ENCODE measurements around the gene UBALD2. TPM values are rescaled to one million over a fixed set of nuclear protein-coding genes. Genes with fewer than 3 reads are reported as not detected.

The UBALD2 gene
- total RNA-seq, 2 donors from 2014 or later = 77.1 to 90.1 TPM

DNA sequence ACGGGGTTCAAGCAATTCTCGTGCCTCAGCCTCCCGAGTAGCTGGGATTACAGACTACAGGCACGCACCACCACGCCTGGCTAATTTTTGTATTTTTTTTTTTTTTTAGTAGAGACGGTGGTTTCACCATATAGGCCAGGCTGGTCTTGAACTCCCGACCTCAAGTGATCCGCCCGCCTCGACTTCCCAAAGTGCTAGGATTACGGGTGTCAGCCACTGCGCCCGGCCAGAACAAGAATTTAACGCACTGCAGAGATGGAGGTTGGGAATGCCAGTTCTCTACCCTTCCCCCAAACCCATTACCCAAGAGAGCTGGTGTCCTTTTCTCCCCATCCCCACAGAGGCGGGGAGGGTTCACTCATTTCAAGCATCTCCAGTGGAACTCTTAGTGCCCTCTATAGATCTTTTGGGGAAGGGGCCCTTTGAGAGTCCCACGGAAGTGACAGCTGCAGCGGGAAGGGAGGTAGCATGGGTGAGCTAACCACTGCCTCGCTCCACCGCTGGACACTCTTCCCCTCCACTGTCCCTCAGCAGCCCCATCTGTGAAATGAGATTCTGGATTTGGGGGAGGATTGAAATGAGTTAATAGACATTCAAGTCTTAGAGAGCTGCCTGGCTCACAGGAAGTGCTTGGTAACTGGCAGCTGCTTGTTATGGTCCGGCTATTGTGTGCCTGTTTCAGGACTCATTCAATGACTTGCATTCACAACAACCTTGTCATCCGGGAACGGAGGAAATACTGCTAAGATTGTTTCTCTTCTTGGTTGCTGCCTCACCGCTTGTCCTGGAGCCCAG is 3.5 kb upstream of the UBALD2 start:
- H3K27ac ChIP-seq = peak overlapping the region; percentile 92
- no peaks in the 10 kb centered on the region for H3K36me3 ChIP-seq
- no peaks in the 10 kb centered on the region for H3K27me3 ChIP-seq
- peak overlapping the region in 1 of 2 donors; percentile 83 for H3K9ac ChIP-seq (ENCODE audit: low read depth in 2 of 2, low read length in 2 of 2)
- no peak for DNase-seq
- H3K9me3 ChIP-seq = no peaks in the 10 kb centered on the region
- peaks cover 36% of the 10 kb centered on the region for H3K4me1 ChIP-seq
- no peak overlapping the region for H3K4me3 ChIP-seq
- intact Hi-C loops (cut with DNase I) = no loop called here
- TF ChIP-seq, protein P1, sequence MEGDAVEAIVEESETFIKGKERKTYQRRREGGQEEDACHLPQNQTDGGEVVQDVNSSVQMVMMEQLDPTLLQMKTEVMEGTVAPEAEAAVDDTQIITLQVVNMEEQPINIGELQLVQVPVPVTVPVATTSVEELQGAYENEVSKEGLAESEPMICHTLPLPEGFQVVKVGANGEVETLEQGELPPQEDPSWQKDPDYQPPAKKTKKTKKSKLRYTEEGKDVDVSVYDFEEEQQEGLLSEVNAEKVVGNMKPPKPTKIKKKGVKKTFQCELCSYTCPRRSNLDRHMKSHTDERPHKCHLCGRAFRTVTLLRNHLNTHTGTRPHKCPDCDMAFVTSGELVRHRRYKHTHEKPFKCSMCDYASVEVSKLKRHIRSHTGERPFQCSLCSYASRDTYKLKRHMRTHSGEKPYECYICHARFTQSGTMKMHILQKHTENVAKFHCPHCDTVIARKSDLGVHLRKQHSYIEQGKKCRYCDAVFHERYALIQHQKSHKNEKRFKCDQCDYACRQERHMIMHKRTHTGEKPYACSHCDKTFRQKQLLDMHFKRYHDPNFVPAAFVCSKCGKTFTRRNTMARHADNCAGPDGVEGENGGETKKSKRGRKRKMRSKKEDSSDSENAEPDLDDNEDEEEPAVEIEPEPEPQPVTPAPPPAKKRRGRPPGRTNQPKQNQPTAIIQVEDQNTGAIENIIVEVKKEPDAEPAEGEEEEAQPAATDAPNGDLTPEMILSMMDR (IDR thresholded peaks at IDR 0.05) = no peak

DNA sequence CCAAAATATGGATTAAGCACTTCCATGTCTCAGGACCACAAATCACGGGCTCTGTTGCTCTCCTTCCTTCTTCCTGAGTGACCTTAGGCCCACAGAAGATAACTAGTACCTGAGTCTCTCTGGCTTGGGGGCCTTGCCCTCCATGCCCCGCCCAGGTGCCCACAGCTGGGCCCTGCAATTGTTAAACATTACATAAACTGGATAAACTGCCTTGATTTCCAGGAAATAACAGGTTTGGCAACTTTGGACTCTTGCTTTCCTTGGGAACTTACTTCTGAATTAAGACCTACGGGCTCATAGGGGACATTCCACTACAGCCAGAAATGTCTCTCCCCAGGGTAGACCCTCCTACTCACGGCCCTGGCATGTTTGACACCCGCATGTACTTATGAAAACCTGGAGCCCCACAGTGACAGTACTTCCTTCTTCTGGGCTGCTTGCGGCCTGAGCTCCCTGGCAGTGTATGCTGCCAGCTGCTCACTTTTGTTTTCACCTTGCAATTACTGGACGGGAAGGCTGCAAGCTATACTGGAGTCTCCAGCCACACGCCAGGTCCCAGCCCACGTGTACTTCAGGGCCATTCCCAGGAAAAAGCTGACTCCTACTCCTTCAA is 2.3 kb upstream of the UBALD2 start:
- TF ChIP-seq, protein P1 (IDR thresholded peaks at IDR 0.05) = no peak
- H3K4me3 ChIP-seq = peak overlapping the region; percentile 4
- H3K9ac ChIP-seq (ENCODE audit: low read depth in 2 of 2, low read length in 2 of 2) = peak overlapping the region; percentile 65 to 83
- peaks cover 43% of the 10 kb centered on the region for H3K4me1 ChIP-seq
- peak; percentile 82 for DNase-seq
- no peaks in the 10 kb centered on the region for H3K27me3 ChIP-seq
- no peaks in the 10 kb centered on the region for H3K9me3 ChIP-seq
- intact Hi-C loops (cut with DNase I) = no loop called here
- H3K36me3 ChIP-seq = no peaks in the 10 kb centered on the region
- peak overlapping the region; percentile 92 for H3K27ac ChIP-seq

DNA sequence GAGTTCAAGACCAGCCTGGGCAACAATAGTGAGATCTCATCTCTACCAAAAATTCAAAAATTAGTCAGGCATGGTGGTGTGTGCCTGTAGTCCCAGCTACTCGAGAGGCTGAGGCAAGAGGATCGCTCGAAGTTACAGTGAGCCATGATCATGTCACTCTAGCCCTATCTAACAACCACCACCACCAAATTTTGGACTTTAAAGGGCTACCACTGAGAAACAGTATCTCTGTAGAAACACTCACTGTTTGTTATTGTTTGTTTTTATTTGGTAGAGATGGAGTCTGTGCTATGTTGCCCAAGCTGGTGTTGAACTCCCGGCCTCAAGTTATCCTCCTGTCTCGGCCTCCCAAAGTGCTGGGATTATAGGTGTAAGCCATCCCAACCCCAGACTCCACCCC is 1.3 kb upstream of the UBALD2 start:
- H3K36me3 ChIP-seq = no peaks in the 10 kb centered on the region
- H3K4me1 ChIP-seq = peaks cover 47% of the 10 kb centered on the region
- peak overlapping the region in 1 of 2 donors; percentile 83 for H3K9ac ChIP-seq (ENCODE audit: low read depth in 2 of 2, low read length in 2 of 2)
- no peaks in the 10 kb centered on the region for H3K27me3 ChIP-seq
- DNase-seq = no peak
- peak overlapping the region; percentile 92 for H3K27ac ChIP-seq
- H3K9me3 ChIP-seq = no peaks in the 10 kb centered on the region
- TF ChIP-seq, protein P1 (IDR thresholded peaks at IDR 0.05) = no peak
- intact Hi-C loops (cut with DNase I) = no loop called here
- H3K4me3 ChIP-seq = no peak overlapping the region

DNA sequence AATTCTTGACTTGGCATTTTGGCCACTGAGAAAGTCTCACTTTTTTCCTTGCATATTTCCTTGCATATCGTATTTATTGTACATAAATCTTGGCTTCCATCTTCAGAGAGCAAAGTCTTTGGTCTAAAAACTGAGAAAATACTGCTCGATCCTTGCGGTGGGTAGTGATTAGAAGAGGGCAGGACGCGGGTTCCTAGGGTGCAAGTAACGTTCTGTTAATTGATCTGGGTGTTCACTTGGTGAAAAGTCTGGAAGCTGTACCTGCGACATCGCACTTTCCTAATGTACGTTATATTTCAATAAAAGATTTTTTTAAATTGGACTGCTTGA is 758 bp upstream of the UBALD2 start:
- no peaks in the 10 kb centered on the region for H3K27me3 ChIP-seq
- H3K4me1 ChIP-seq = peaks cover 47% of the 10 kb centered on the region
- DNase-seq = no peak
- TF ChIP-seq, protein P1 (IDR thresholded peaks at IDR 0.05) = no peak
- H3K27ac ChIP-seq = peak overlapping the region; percentile 92
- no peak overlapping the region for H3K4me3 ChIP-seq
- intact Hi-C loops (cut with DNase I) = no loop called here
- H3K9me3 ChIP-seq = no peaks in the 10 kb centered on the region
- H3K36me3 ChIP-seq = no peaks in the 10 kb centered on the region
- H3K9ac ChIP-seq (ENCODE audit: low read depth in 2 of 2, low read length in 2 of 2) = peak overlapping the region; percentile 31 to 83

DNA sequence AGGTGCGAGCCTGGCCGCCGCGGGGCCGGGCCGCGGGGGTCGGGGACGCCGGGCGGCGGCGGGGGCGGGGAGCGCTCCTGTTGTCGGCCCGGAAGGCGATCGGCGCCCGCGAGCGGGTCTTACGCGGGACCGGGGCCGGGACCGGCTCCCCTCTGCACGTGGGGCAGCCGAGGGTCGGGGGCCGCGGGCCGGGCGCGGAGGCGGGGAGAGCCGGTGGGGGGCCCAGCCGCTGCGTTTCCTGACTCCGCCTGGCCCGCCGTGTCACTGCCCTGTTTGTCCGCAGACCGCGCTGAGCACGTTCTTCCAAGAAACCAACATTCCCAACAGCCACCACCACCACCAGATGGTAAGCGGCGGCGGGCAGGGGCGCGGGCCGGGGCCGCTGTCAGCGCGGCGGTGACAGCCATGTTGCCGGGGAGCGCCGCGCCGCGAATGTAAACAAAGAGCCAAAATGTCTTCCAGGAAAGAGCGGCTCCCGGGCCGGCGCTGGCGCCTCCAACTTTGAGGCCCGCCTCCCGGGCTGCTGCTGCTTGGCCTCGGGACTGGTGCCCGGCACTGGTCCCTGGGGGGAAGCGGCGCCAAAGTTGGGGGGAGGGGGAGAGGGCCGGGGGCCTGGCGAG is 586 bp downstream of the UBALD2 start:
- TF ChIP-seq, protein P1 (IDR thresholded peaks at IDR 0.05) = no peak
- H3K36me3 ChIP-seq = no peaks in the 10 kb centered on the region
- peak overlapping the region; percentile 93 for H3K4me3 ChIP-seq
- H3K4me1 ChIP-seq = peaks cover 38% of the 10 kb centered on the region
- intact Hi-C loops (cut with DNase I) = no loop called here
- no peaks in the 10 kb centered on the region for H3K27me3 ChIP-seq
- peak overlapping the region; percentile 84 for H3K27ac ChIP-seq
- peak overlapping the region; percentile 85 to 94 for H3K9ac ChIP-seq (ENCODE audit: low read depth in 2 of 2, low read length in 2 of 2)
- no peaks in the 10 kb centered on the region for H3K9me3 ChIP-seq
- DNase-seq = peak; percentile 67

Data from colonic mucosa (tissue), 4 donors.